ENCODE measurements around the gene ARMC9. TPM values are rescaled to one million over a fixed set of nuclear protein-coding genes. Genes with fewer than 3 reads are reported as not detected.

ARMC9 gene
- total and polyA plus RNA-seq, 4 donors, result 20.5 to 51.6 (median 38.6) TPM

GRCh38 chr2:231256494-231256893 lies 58.1 kb downstream of the ARMC9 start:
- 67 to 86% methylated on average over 6 of the region's 6 CpGs for WGBS, 2 donors
- H3K27me3 ChIP-seq (ENCODE audit: control insufficient read depth in 3 of 3, insufficient read depth in 3 of 3, low read length in 2 of 3), result no peaks in the 10 kb centered on the region
- TF ChIP-seq CTCF (IDR thresholded peaks at IDR 0.05; ENCODE audit: control extremely low read depth, extremely low read depth), result no peak
- H3K4me3 ChIP-seq, result no peak overlapping the region
- ATAC-seq (ENCODE audit: insufficient read depth, low FRiP score) (no peak), DNase-seq (no peak)
- H3K9ac ChIP-seq (ENCODE audit: insufficient read depth in 1 of 2, low read length in 2 of 2), result no peak overlapping the region
- peaks cover 0 to 9% (median 1%) of the 10 kb centered on the region in 4 donors for H3K36me3 ChIP-seq (ENCODE audit: control insufficient read depth in 4 of 4, insufficient read depth in 4 of 4, low read length in 4 of 4)
- H3K4me1 ChIP-seq (ENCODE audit: control insufficient read depth in 5 of 5, insufficient read depth in 5 of 5, low read length in 5 of 5), result peaks cover 0 to 4% (median 0%) of the 10 kb centered on the region in 5 donors
- H3K27ac ChIP-seq (ENCODE audit: low read depth in 1 of 2, low read length in 1 of 2), result no peak overlapping the region
- H3K9me3 ChIP-seq (ENCODE audit: control insufficient read depth in 4 of 4, insufficient read depth in 3 of 4, low read length in 3 of 4), result no peaks in the 10 kb centered on the region

GRCh38 chr2:231257763-231258162 lies 59.3 kb downstream of the ARMC9 start:
- no peaks in the 10 kb centered on the region for H3K27me3 ChIP-seq (ENCODE audit: control insufficient read depth in 3 of 3, insufficient read depth in 3 of 3, low read length in 2 of 3)
- no peak overlapping the region for H3K4me3 ChIP-seq
- no peak for DNase-seq
- no peaks in the 10 kb centered on the region for H3K9me3 ChIP-seq (ENCODE audit: control insufficient read depth in 4 of 4, insufficient read depth in 3 of 4, low read length in 3 of 4)
- peaks cover 0 to 4% (median 0%) of the 10 kb centered on the region in 5 donors for H3K4me1 ChIP-seq (ENCODE audit: control insufficient read depth in 5 of 5, insufficient read depth in 5 of 5, low read length in 5 of 5)
- peaks cover 0 to 13% (median 3%) of the 10 kb centered on the region in 4 donors for H3K36me3 ChIP-seq (ENCODE audit: control insufficient read depth in 4 of 4, insufficient read depth in 4 of 4, low read length in 4 of 4)
- no peak overlapping the region for H3K9ac ChIP-seq (ENCODE audit: insufficient read depth in 1 of 2, low read length in 2 of 2)
- ATAC-seq (ENCODE audit: insufficient read depth, low FRiP score), result no peak
- TF ChIP-seq CTCF (IDR thresholded peaks at IDR 0.05; ENCODE audit: control extremely low read depth, extremely low read depth), result no peak
- 82 to 98% methylated on average over 4 of the region's 4 CpGs for WGBS, 2 donors
- H3K27ac ChIP-seq (ENCODE audit: low read depth in 1 of 2, low read length in 1 of 2), result no peak overlapping the region

- no peaks in the 10 kb centered on the region for H3K9me3 ChIP-seq (ENCODE audit: control insufficient read depth in 4 of 4, insufficient read depth in 3 of 4, low read length in 3 of 4)
- no peak overlapping the region for H3K4me3 ChIP-seq
- H3K4me1 ChIP-seq (ENCODE audit: control insufficient read depth in 5 of 5, insufficient read depth in 5 of 5, low read length in 5 of 5), result peaks cover 0 to 4% (median 0%) of the 10 kb centered on the region in 5 donors
- ATAC-seq (ENCODE audit: insufficient read depth, low FRiP score) (no peak), DNase-seq (no peak)
- TF ChIP-seq CTCF (IDR thresholded peaks at IDR 0.05; ENCODE audit: control extremely low read depth, extremely low read depth), result no peak
- no peak overlapping the region for H3K27ac ChIP-seq (ENCODE audit: low read depth in 1 of 2, low read length in 1 of 2)
- H3K9ac ChIP-seq (ENCODE audit: insufficient read depth in 1 of 2, low read length in 2 of 2), result no peak overlapping the region
- no peaks in the 10 kb centered on the region for H3K27me3 ChIP-seq (ENCODE audit: control insufficient read depth in 3 of 3, insufficient read depth in 3 of 3, low read length in 2 of 3)
- 92 to 98% methylated on average over 4 of the region's 4 CpGs for WGBS, 2 donors
- H3K36me3 ChIP-seq (ENCODE audit: control insufficient read depth in 4 of 4, insufficient read depth in 4 of 4, low read length in 4 of 4), result peaks cover 0 to 12% (median 6%) of the 10 kb centered on the region in 4 donors
These were observed 60.3 kb downstream of the ARMC9 start for GRCh38 chr2:231258701-231259100.

GRCh38 chr2:231259104-231259503 lies 60.7 kb downstream of the ARMC9 start:
- whole genome bisulfite sequencing, 2 donors, result 94 to 100% methylated on average over 5 of the region's 5 CpGs
- DNase-seq (no peak), ATAC-seq (ENCODE audit: insufficient read depth, low FRiP score) (no peak)
- no peaks in the 10 kb centered on the region for H3K9me3 ChIP-seq (ENCODE audit: control insufficient read depth in 4 of 4, insufficient read depth in 3 of 4, low read length in 3 of 4)
- peaks cover 0 to 4% (median 0%) of the 10 kb centered on the region in 5 donors for H3K4me1 ChIP-seq (ENCODE audit: control insufficient read depth in 5 of 5, insufficient read depth in 5 of 5, low read length in 5 of 5)
- no peak overlapping the region for H3K27ac ChIP-seq (ENCODE audit: low read depth in 1 of 2, low read length in 1 of 2)
- H3K9ac ChIP-seq (ENCODE audit: insufficient read depth in 1 of 2, low read length in 2 of 2), result no peak overlapping the region
- TF ChIP-seq CTCF (IDR thresholded peaks at IDR 0.05; ENCODE audit: control extremely low read depth, extremely low read depth), result no peak
- no peak overlapping the region for H3K4me3 ChIP-seq
- peaks cover 0 to 12% (median 4%) of the 10 kb centered on the region in 4 donors for H3K36me3 ChIP-seq (ENCODE audit: control insufficient read depth in 4 of 4, insufficient read depth in 4 of 4, low read length in 4 of 4)
- no peaks in the 10 kb centered on the region for H3K27me3 ChIP-seq (ENCODE audit: control insufficient read depth in 3 of 3, insufficient read depth in 3 of 3, low read length in 2 of 3)

Measured in lung (tissue), 12 donors.